GM23248 (cell line): ENCODE data around the gene DAAM1.

Experiments used
- EZH2 ChIP-seq: fragments of 200-600 bp; sonication (generic); IDR thresholded peaks from 2 replicates; pipeline ENCODE4 v1.6.1; 2018; ENCODE audit warnings: antibody characterized with exemption, mild to moderate bottlenecking; ENCODE audit not compliant: insufficient read depth, poor library complexity, severe bottlenecking
- EZH2phosphoT487 ChIP-seq: fragments of 200-600 bp; sonication (generic); IDR thresholded peaks from 2 replicates; pipeline ENCODE4 v1.6.1; 2018; ENCODE audit warnings: antibody characterized with exemption, moderate library complexity, mild to moderate bottlenecking, low read depth; ENCODE audit not compliant: insufficient read depth

DNA sequence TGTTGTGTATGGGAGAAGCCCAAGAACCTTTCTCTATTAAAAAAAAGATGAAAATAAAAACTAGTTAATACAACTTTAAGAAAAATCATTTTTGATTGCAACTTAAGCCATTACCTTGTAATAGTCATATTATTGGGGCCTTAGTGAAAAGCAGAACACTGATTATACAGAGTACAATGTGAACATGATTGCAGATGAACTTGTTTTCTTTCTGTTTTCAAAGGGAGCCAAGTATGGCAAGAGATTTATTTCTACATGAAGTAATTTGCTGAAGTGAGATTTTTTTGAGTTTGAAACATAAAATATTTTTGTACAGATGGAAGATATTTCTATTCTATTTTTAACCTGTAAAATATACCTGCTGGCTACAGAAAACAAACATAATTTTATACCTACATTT is 171.8 kb downstream of the DAAM1 start:
- TF ChIP-seq EZH2 (no peak), EZH2phosphoT487 (no peak)
